Gastrocnemius medialis (tissue), 4 donors: ENCODE results near the gene SDF2. TPM values are rescaled to one million over a fixed set of nuclear protein-coding genes. Genes with fewer than 3 reads are reported as not detected.

Source experiments
- ATAC-seq, 2 donors: fragments of 150-250 bp; one replicate each; pipeline ENCODE4 v1.9.1; 2016
- DNase-seq, 2 donors: peaks; one replicate each; pipeline ENCODE4 v3.0.0-alpha.2; 2019
- H3K27ac ChIP-seq, 4 donors: fragments of 200-600 bp; sonication (generic); 1 replicate in 1 of 4; 2 replicates in 3 of 4; pipeline ENCODE4 v1.5.1; 2016 to 2018; ENCODE audit warnings: mild to moderate bottlenecking in 2 of 4, moderate library complexity in 1 of 4
- H3K27me3 ChIP-seq, 3 donors: fragments of 200-600 bp; sonication (generic) in 2 of 3; 1 replicate in 1 of 3; 2 replicates in 2 of 3; pipeline versions ENCODE4 v1.5.1 to v1.6.0; 2016 to 2019; ENCODE audit warnings: mild to moderate bottlenecking in 1 of 3, moderate library complexity in 1 of 3
- H3K36me3 ChIP-seq, 2 donors: fragments of 200-600 bp; sonication (generic) in 1 of 2; one replicate each; pipeline ENCODE4 v1.5.1; 2017 to 2018
- H3K4me1 ChIP-seq, 2 donors: fragments of 200-600 bp; sonication (generic) in 1 of 2; one replicate each; pipeline ENCODE4 v1.5.1; 2016 to 2017; ENCODE audit warnings: mild to moderate bottlenecking in 2 of 2
- H3K4me3 ChIP-seq, 4 donors: fragments of 200-600 bp; sonication (generic) in 3 of 4; 1 replicate in 1 of 4; 2 replicates in 3 of 4; pipeline ENCODE4 v1.5.1; 2016 to 2019; ENCODE audit warnings: mild to moderate bottlenecking in 2 of 4
- H3K9me3 ChIP-seq, 3 donors: fragments of 200-600 bp; sonication (generic) in 2 of 3; 1 replicate in 1 of 3; 2 replicates in 2 of 3; pipeline ENCODE4 v1.5.1; 2016 to 2019
- CTCF ChIP-seq, 5 experiments: fragments of 450-650 bp in 3 of 5; fragments of 200-600 bp in 2 of 5; sonication (generic) in 2 of 5; IDR thresholded peaks in 4 of 5; conservative IDR thresholded peaks in 1 of 5; 1 replicate in 4 of 5; 2 replicates in 1 of 5; pipeline ENCODE4 v1.5.1; 2016 to 2019; ENCODE audit warnings: antibody characterized with exemption in 5 of 5, mild to moderate bottlenecking in 3 of 5, moderate library complexity in 3 of 5
- POLR2A ChIP-seq, 2 donors: fragments of 450-650 bp; IDR thresholded peaks; one replicate each; pipeline ENCODE4 v1.6.1; 2017; ENCODE audit warnings: antibody characterized with exemption in 2 of 2, mild to moderate bottlenecking in 2 of 2, moderate library complexity in 2 of 2
- in situ Hi-C, 4 donors: fragments of 200-750 bp; cut with MboI; loops; one replicate each; pipeline versions ENCODE4 v1.15.0 to v1.8.0; 2017; ENCODE audit warnings: low sequenced_read_pairs in 4 of 4
- intact Hi-C: fragments of 100-400 bp; cut with DNase I; formaldehyde crosslinking; loops from one replicate; pipeline ENCODE4 v1.15.1; 2023; ENCODE audit warnings: low total_unique reads
- total RNA-seq, 4 donors: library from RNA; depleted of rRNA; stranded (reverse); fragments of >200 nt; gene quantifications; one replicate each; pipeline versions ENCODE4 v1.1.0 to v1.2.3, GENCODE V29; 2016

Gene SDF2
- total RNA-seq, 4 donors from 2014 or later, result 23.6 to 36.4 (median 28.4) TPM

GRCh38 chr17:28622186-28622585 lies 39.5 kb downstream of the SDF2 start:
- in situ Hi-C loops, result no loop called here
- H3K9me3 ChIP-seq, result no peaks in the 10 kb centered on the region
- ATAC-seq, result no peak
- H3K4me1 ChIP-seq, result peaks cover 0 to 18% of the 10 kb centered on the region in 2 donors
- H3K36me3 ChIP-seq, result peaks cover 0 to 77% of the 10 kb centered on the region in 2 donors
- no peak for TF ChIP-seq CTCF (IDR thresholded peaks at IDR 0.05 in 4 of 5, conservative IDR thresholded peaks at IDR 0.05 in 1 of 5)
- TF ChIP-seq POLR2A (IDR thresholded peaks at IDR 0.05), result no peak
- intact Hi-C loops, result no loop called here
- no peak overlapping the region for H3K4me3 ChIP-seq
- H3K27me3 ChIP-seq, result no peaks in the 10 kb centered on the region
- no peak for DNase-seq
- H3K27ac ChIP-seq, result peak overlapping the region in 1 of 4 donors; percentile 84

DNA sequence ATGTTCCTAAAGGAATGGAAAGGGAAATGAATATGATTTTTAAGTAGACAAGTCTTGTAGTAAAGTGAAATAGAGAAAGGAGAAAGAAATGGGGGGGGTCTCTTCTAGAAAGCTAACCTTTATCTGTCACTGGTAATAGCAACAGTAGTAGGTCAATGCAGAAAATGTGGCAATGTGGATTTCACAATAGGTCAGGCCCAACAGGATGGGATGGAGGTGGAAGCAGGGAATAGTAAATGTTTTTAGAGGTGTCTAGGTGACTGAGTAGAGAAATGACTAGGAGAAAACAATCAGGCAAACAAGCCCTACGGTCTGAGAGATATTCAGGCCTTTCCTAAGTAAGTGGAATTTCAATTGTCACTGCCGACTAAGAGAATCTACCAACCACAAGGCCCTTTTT lies 41.7 kb downstream of the SDF2 start:
- DNase-seq (no peak), ATAC-seq (no peak)
- H3K4me1 ChIP-seq, result peaks cover 0 to 18% of the 10 kb centered on the region in 2 donors
- in situ Hi-C loops (no loop called here), intact Hi-C loops (no loop called here)
- H3K4me3 ChIP-seq, result no peak overlapping the region
- H3K36me3 ChIP-seq, result peaks cover 0 to 94% of the 10 kb centered on the region in 2 donors
- H3K9me3 ChIP-seq, result no peaks in the 10 kb centered on the region
- H3K27ac ChIP-seq, result no peak overlapping the region
- no peak for TF ChIP-seq POLR2A (IDR thresholded peaks at IDR 0.05)
- TF ChIP-seq CTCF (IDR thresholded peaks at IDR 0.05 in 4 of 5, conservative IDR thresholded peaks at IDR 0.05 in 1 of 5), result no peak
- H3K27me3 ChIP-seq, result no peaks in the 10 kb centered on the region

DNA sequence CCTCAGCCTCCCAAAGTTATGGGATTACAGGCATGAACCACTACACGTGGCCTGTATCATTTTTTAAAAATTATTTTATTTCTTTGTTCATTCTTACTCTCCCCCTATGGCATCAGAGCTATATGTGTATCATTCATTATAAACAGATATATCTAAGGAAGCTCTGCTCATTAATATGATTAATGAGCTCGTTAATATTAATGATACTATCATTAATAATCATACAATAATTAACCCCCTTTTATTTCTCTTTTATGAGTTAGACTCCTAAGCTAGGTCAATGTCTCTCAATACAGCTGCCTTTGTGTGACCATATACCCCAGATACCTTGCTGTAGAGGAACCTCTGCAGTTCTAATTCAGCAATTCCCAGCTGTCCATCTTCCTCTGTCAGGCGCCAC lies 43.2 kb downstream of the SDF2 start:
- ATAC-seq (no peak), DNase-seq (no peak)
- intact Hi-C loops (loop anchor here (10.0 kb wide), 1 partner anchor 384 kb away; no protein-coding TSS in a partner anchor), in situ Hi-C loops (loop anchor here in 1 of 4 donors (10.0 kb wide), 1 partner anchor 124 kb away; no protein-coding TSS in a partner anchor)
- no peak overlapping the region for H3K4me3 ChIP-seq
- H3K4me1 ChIP-seq, result peaks cover 0 to 5% of the 10 kb centered on the region in 2 donors
- no peak overlapping the region for H3K27ac ChIP-seq
- H3K27me3 ChIP-seq, result no peaks in the 10 kb centered on the region
- TF ChIP-seq CTCF (IDR thresholded peaks at IDR 0.05 in 4 of 5, conservative IDR thresholded peaks at IDR 0.05 in 1 of 5) (no peak), POLR2A (IDR thresholded peaks at IDR 0.05) (no peak)
- H3K36me3 ChIP-seq, result peaks cover 0 to 100% of the 10 kb centered on the region in 2 donors
- H3K9me3 ChIP-seq, result no peaks in the 10 kb centered on the region

- no peak overlapping the region for H3K4me3 ChIP-seq
- in situ Hi-C loops, result loop anchor here in 1 of 4 donors (10.0 kb wide), 1 partner anchor 121 kb away; no protein-coding TSS in a partner anchor
- no peak for DNase-seq
- H3K27me3 ChIP-seq, result no peaks in the 10 kb centered on the region
- no peak overlapping the region for H3K27ac ChIP-seq
- peaks cover 0 to 82% of the 10 kb centered on the region in 2 donors for H3K36me3 ChIP-seq
- H3K9me3 ChIP-seq, result no peaks in the 10 kb centered on the region
- H3K4me1 ChIP-seq, result no peaks in the 10 kb centered on the region
- ATAC-seq, result no peak
- TF ChIP-seq POLR2A (IDR thresholded peaks at IDR 0.05) (no peak), CTCF (IDR thresholded peaks at IDR 0.05 in 4 of 5, conservative IDR thresholded peaks at IDR 0.05 in 1 of 5) (no peak)
- intact Hi-C loops, result loop anchor here (10.0 kb wide), 1 partner anchor 381 kb away; no protein-coding TSS in a partner anchor
These were observed 45.4 kb downstream of the SDF2 start for GRCh38 chr17:28616281-28616680.
